Muscle layer of duodenum (tissue), 2 donors: ENCODE results near the gene ZBED1.

ENCODE experiments used
- H3K27ac ChIP-seq: one replicate; pipeline ENCODE4 v1.7.0; 2013; ENCODE audit warnings: mild to moderate bottlenecking, low read length
- H3K27me3 ChIP-seq: one replicate; pipeline ENCODE4 v1.7.0; 2013; ENCODE audit warnings: low read depth, mild to moderate bottlenecking, control low read depth, low read length
- H3K36me3 ChIP-seq, 2 donors: one replicate each; pipeline ENCODE4 v1.7.0; 2013; ENCODE audit warnings: low read length in 2 of 2, control low read depth in 1 of 2, mild to moderate bottlenecking in 1 of 2; ENCODE audit not compliant: insufficient read depth in 2 of 2, control insufficient read depth in 1 of 2
- H3K4me1 ChIP-seq, 2 donors: one replicate each; pipeline ENCODE4 v1.7.0; 2013; ENCODE audit warnings: low read length in 2 of 2, mild to moderate bottlenecking in 2 of 2, control low read depth in 1 of 2, moderate library complexity in 1 of 2; ENCODE audit not compliant: insufficient read depth in 2 of 2, control insufficient read depth in 1 of 2
- H3K4me3 ChIP-seq, 2 donors: one replicate each; pipeline ENCODE4 v1.7.0; 2013; ENCODE audit warnings: low read length in 2 of 2, low read depth in 1 of 2, mild to moderate bottlenecking in 1 of 2
- H3K9me3 ChIP-seq, 2 donors: one replicate each; pipeline ENCODE4 v1.7.0; 2013; ENCODE audit warnings: low read length in 2 of 2, control low read depth in 1 of 2, mild to moderate bottlenecking in 1 of 2; ENCODE audit not compliant: control insufficient read depth in 1 of 2
- donor health status: healthy.

ZBED1 gene

GRCh38 chrX:2503591-2504500 lies 3.1 kb upstream of the ZBED1 start:
- Histone ChIP-seq H3K9me3 (no peaks in the 10 kb centered on the region), H3K4me3 (no peak overlapping the region), H3K27me3 (no peaks in the 10 kb centered on the region), H3K4me1 (peaks cover 0 to 10% of the 10 kb centered on the region in 2 donors), H3K27ac (no peak overlapping the region), H3K36me3 (no peaks in the 10 kb centered on the region)

DNA sequence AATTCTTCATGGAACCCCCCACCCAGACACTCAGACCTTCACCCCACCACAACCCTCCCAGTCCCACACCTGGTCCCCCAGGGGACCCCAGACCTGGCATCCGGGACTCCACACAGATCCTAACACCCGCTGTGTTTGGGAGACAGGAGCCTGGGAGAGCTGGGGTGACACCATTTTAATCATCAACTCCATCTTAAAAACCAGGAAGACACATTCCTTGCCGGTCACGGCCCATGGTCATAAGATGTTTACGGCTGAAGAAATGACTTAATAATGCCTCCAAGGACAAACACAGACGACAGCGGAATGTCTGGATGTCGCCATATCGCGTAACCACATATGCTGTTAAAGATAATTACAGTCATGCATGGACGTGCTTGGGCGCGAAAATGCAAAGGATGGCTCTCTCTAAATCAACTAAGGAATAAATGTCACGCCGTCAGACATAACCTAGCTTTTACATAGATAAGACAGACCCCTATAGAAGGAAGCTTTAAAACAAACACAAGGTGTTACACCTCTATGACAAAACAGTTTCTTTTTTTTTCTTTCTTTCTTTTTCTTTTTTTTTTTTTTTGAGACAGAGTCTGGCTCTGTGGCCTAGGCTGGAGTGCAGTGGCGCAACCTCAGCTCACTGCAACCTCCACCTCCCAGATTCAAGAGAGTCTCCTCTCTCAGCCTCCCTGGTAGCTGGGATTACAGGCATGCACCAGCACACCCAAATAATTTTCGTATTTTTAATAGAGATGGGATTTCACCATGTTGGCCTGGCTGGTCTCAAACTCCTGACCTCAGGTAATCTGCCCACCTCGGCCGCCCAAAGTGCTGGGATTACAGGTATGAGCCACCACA lies 2.1 kb upstream of the ZBED1 start:
- H3K27ac ChIP-seq: no peak overlapping the region
- no peak overlapping the region for H3K4me3 ChIP-seq
- H3K4me1 ChIP-seq: peaks cover 3 to 19% of the 10 kb centered on the region in 2 donors
- H3K27me3 ChIP-seq: no peaks in the 10 kb centered on the region
- peaks cover 0 to 4% of the 10 kb centered on the region in 2 donors for H3K36me3 ChIP-seq
- H3K9me3 ChIP-seq: no peaks in the 10 kb centered on the region

- Histone ChIP-seq H3K9me3 (no peaks in the 10 kb centered on the region), H3K27me3 (no peaks in the 10 kb centered on the region), H3K36me3 (peaks cover 0 to 4% of the 10 kb centered on the region in 2 donors), H3K4me3 (no peak overlapping the region), H3K27ac (no peak overlapping the region), H3K4me1 (peaks cover 10 to 26% of the 10 kb centered on the region in 2 donors)
These were observed 1.4 kb upstream of the ZBED1 start for GRCh38 chrX:2502120-2502667.

DNA sequence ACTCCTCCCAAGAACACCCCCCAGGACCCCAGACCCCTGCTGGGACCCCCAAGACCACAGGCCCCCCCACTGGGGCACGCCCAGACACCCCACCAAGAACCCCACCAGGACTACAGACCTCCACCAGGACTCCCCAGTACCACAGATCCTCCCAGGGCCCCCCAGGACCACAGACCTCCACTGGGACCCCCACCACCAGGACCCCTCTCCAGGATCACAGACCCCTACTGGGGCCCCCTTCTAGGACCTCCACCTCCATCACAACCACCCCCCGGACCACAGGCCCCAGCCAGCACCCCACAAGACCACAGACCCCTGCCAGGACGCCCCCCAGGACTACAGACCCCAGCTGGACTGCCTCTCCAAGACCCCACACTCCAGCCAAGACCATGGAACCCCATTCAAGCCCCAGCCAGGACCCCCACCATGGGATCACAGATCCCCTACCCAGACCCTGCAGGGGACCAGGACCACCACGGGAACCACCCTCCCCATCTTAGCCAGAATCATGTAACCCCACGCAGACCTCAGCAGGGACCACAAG lies 855 bp upstream of the ZBED1 start:
- H3K27me3 ChIP-seq: no peaks in the 10 kb centered on the region
- peaks cover 11 to 30% of the 10 kb centered on the region in 2 donors for H3K4me1 ChIP-seq
- no peak overlapping the region for H3K27ac ChIP-seq
- H3K9me3 ChIP-seq: no peaks in the 10 kb centered on the region
- H3K36me3 ChIP-seq: peaks cover 0 to 4% of the 10 kb centered on the region in 2 donors
- H3K4me3 ChIP-seq: no peak overlapping the region

GRCh38 chrX:2500091-2500802 lies 529 bp downstream of the ZBED1 start:
- Histone ChIP-seq H3K9me3 (no peaks in the 10 kb centered on the region), H3K27ac (peak overlapping the region; percentile 78), H3K4me1 (peaks cover 11 to 30% of the 10 kb centered on the region in 2 donors), H3K27me3 (no peaks in the 10 kb centered on the region), H3K4me3 (peak overlapping the region; percentile 70 to 95), H3K36me3 (peaks cover 7 to 10% of the 10 kb centered on the region in 2 donors)

- H3K4me1 ChIP-seq: peaks cover 11 to 30% of the 10 kb centered on the region in 2 donors
- H3K27me3 ChIP-seq: no peaks in the 10 kb centered on the region
- H3K36me3 ChIP-seq: peaks cover 7 to 10% of the 10 kb centered on the region in 2 donors
- H3K27ac ChIP-seq: peak overlapping the region; percentile 78
- H3K9me3 ChIP-seq: no peaks in the 10 kb centered on the region
- peak overlapping the region; percentile 70 to 95 for H3K4me3 ChIP-seq
These were observed 1.3 kb downstream of the ZBED1 start for GRCh38 chrX:2499507-2499906.

DNA sequence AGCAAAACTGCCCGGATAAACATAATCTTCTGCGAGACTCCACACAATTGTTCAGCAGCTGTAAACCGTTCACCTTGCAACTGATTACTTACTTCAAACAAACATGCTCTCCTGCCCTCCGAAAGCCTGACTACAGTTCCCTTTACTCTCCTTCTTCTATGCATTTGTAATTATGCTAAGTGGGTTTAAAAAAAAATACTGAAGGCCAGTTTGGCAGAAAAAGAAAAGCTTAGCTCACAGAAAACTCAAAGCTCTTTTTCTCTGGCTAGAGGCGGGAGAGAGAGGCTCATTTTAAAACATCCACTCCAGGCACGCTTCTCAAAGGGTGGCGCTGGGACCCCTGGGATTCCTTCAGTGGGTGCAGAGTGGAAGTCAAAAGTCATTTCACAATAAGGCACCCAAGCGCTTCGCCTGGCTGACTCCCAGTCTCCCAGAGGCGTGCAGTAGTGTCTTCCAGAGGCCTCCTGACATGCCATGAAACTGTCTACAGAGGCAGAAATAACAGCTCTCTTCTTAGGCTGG lies 1.9 kb downstream of the ZBED1 start:
- no peaks in the 10 kb centered on the region for H3K27me3 ChIP-seq
- H3K36me3 ChIP-seq: peaks cover 7 to 10% of the 10 kb centered on the region in 2 donors
- no peaks in the 10 kb centered on the region for H3K9me3 ChIP-seq
- peak overlapping the region; percentile 70 to 95 for H3K4me3 ChIP-seq
- H3K27ac ChIP-seq: peak overlapping the region; percentile 78
- H3K4me1 ChIP-seq: peaks cover 11 to 30% of the 10 kb centered on the region in 2 donors

- Histone ChIP-seq H3K36me3 (peaks cover 7 to 10% of the 10 kb centered on the region in 2 donors), H3K27me3 (no peaks in the 10 kb centered on the region), H3K4me3 (peak overlapping the region; percentile 70 to 95), H3K27ac (peak overlapping the region; percentile 78), H3K4me1 (peaks cover 11 to 30% of the 10 kb centered on the region in 2 donors), H3K9me3 (no peaks in the 10 kb centered on the region)
These were observed 2.6 kb downstream of the ZBED1 start for GRCh38 chrX:2497961-2498780.

GRCh38 chrX:2495595-2495994 lies 5.2 kb downstream of the ZBED1 start:
- Histone ChIP-seq H3K9me3 (no peaks in the 10 kb centered on the region), H3K4me1 (peaks cover 11 to 30% of the 10 kb centered on the region in 2 donors), H3K27ac (no peak overlapping the region), H3K27me3 (no peaks in the 10 kb centered on the region), H3K36me3 (peaks cover 12% of the 10 kb centered on the region in 2 donors), H3K4me3 (no peak overlapping the region)
